Erythroblast (primary cell): ENCODE results near the gene TMBIM1.

Experiments used
- GATA1 ChIP-seq: IDR thresholded peaks from 2 replicates; pipeline ENCODE4 v1.6.1; 2011; ENCODE audit warnings: low read depth, mild to moderate bottlenecking, control low read depth, low read length, moderate library complexity
- POLR2A ChIP-seq: IDR thresholded peaks from 2 replicates; pipeline ENCODE4 v1.6.1; 2011; ENCODE audit warnings: mild to moderate bottlenecking, low read length

- no peak for TF ChIP-seq POLR2A
- no peak for TF ChIP-seq GATA1
Measured at GRCh38 chr2:218291318-218292047, 820 bp downstream of the TMBIM1 start.
